Umbilical cord (tissue), 2 donors: ENCODE measurements around the gene POLR3H. TPM values are rescaled to one million over a fixed set of nuclear protein-coding genes. Genes with fewer than 3 reads are reported as not detected.

Experiments
- DNase-seq: peaks from one replicate; pipeline ENCODE4 v3.0.0-alpha.2; 2015; ENCODE audit warnings: low spot score
- total RNA-seq: library from RNA; depleted of rRNA; stranded (reverse); fragments of >200 nt; gene quantifications from one replicate; pipeline ENCODE4 v1.2.3, GENCODE V29; 2014; ENCODE audit warnings: low replicate concordance; ENCODE audit not compliant: insufficient read depth

POLR3H gene
- total RNA-seq, 1 donor from 2014 or later, result 4.6 TPM

- no peak for DNase-seq
Observed at GRCh38 chr22:41485033-41485432, 59.2 kb downstream of the POLR3H start.

DNA sequence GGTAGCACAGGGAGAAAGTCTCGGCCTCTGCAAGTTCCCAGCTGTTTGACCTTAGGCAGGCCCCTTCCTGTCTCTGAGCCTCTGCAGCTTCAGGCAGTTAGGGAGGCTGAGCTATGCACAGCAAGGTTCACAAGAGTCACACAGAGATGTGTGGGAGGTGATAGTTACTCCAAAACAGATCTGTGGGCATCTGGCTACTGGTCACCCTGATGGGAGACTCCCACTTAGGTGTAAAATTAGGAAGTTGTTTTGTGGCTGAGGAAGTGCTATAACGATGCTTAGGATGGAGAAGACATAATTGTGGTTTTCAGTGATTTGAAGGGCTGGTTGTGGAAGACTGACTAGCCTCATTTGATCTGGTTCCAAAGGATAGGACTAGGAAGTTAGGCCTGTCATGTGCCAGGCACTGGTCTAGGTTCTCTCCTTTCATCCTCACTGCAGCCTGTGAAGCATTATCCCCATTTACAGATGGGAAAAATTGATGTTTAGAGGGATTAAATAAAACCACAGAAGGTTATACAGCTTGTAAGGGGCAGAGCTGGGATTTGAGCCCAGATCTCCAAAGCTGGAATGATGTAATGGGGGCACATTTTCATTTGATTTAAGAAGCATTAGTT lies 61.8 kb downstream of the POLR3H start:
- DNase-seq, result peak; percentile 65

GRCh38 chr22:41481925-41482318 lies 62.3 kb downstream of the POLR3H start:
- DNase-seq, result no peak

GRCh38 chr22:41481131-41481830 lies 63.0 kb downstream of the POLR3H start:
- no peak for DNase-seq

GRCh38 chr22:41480397-41480735 lies 63.9 kb downstream of the POLR3H start:
- peak; percentile 92 for DNase-seq

DNA sequence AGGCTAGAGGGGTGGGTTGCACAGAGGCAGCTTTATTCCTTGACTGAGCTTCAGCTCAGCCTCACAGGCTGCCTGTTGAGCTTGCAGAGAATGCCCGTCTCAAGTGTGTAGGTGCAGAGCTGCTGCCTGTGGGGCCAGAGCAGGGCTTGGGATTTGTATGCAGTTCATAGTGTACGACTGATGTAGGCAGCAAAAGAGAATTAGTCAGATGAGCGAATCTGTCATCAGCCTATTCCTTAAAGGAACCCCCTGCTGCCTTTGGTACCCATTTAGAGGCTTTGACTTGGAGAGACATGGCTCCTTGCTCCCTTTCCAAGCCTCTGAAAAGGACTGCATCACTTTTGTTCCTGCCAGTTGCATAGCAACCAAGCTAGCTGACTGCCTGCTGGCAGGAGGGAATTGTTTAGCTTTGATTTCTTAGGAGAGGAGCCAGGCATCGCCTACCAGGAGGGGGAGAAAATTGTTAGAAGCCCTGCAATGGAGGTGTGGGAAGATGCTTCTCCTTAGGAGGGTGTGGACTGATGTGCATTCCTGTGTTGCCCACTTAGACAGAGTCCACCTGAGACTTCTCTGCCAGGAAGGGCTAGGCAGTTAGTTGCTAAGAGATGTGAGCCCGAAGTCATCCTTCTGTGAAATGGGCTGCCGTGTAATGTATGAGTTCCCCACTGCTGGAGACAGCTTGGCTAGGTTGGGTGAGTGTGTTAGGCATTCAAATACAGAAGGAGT lies 64.4 kb downstream of the POLR3H start:
- peak; percentile 58 for DNase-seq

DNA sequence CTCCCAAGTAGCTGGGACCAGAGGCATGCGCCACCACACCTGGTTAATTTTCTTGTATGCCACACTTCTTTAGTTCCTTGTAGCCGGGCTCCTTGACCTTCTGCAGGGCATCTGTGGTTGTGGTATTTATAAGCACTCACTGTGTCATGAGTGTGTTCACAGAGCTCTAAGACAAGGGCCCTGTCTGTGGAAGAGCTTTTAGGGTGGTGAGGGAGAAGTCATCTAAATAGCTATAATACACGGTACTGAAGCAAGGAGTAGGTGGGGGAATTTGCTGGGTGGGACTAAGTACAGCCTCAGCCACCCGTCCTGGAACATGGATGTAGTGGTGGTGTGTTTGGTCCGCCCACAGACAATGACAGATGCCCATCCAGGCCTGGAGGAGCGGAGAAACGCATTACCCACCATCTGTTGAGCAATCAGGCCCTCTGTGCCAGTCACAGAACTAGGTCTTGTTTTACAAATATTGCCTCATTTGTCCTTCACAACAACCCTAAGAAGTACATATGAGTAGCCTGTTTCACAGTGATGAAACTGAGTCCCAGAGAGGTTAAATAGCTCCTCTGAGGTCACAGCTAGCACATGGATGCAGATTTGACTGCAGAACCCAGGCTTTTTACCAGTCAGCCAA lies 65.3 kb downstream of the POLR3H start:
- DNase-seq, result no peak

- no peak for DNase-seq
Observed at GRCh38 chr22:41478473-41478872, 65.8 kb downstream of the POLR3H start.

Other genes starting within 250 kb of the POLR3H start
- gene ZC3H7B, start 242.9 kb downstream of the POLR3H start, total RNA-seq, result 24.6 TPM
- 6.3 TPM for gene TEF, start 162.5 kb downstream of the POLR3H start, total RNA-seq
- gene TOB2, start 97.7 kb downstream of the POLR3H start, total RNA-seq, result 12.5 TPM
- 19.5 TPM for gene PHF5A, start 75.8 kb downstream of the POLR3H start, total RNA-seq
- gene ACO2, start 75.4 kb downstream of the POLR3H start, total RNA-seq, result 19.7 TPM
- gene CSDC2, start 16.5 kb upstream of the POLR3H start, total RNA-seq, result 1.2 TPM
- 19.5 TPM for gene PMM1, start 45.4 kb upstream of the POLR3H start, total RNA-seq
- 14.7 TPM for gene DESI1, start 76.6 kb upstream of the POLR3H start, total RNA-seq
- 123 TPM for gene XRCC6, start 76.8 kb upstream of the POLR3H start, total RNA-seq
- gene SNU13, start 144.4 kb upstream of the POLR3H start, total RNA-seq, result 35.9 TPM
- 7.5 TPM for gene MEI1, start 155.0 kb upstream of the POLR3H start, total RNA-seq